RWPE2 (cell line): ENCODE data around the gene SLAMF1.
"Not testable (repeated sequence)": the region's sequence is repeated elsewhere in the genome, so short reads cannot be mapped to it uniquely, and the experiment has no call there.

ENCODE experiments used
- ATAC-seq: fragments of 200-7000 bp; cut with Tn5 transposase; 3 replicates; pipeline ENCODE4 v1.9.1; 2021; ENCODE audit warnings: low read depth
- DNase-seq: peaks from one replicate; pipeline ENCODE4 v3.0.0-alpha.2; 2020; ENCODE audit warnings: low spot score
- H3K27ac ChIP-seq: fragments of 450-650 bp; 2 replicates; pipeline ENCODE4 v1.5.1; 2017; ENCODE audit warnings: mild to moderate bottlenecking; ENCODE audit not compliant: poor library complexity, severe bottlenecking
- H3K27me3 ChIP-seq: fragments of 250-450 bp; sonication (Bioruptor Pico); 2 replicates; pipeline ENCODE4 v1.5.1; 2021; ENCODE audit warnings: mild to moderate bottlenecking, moderate library complexity; ENCODE audit not compliant: insufficient read depth, poor library complexity, severe bottlenecking
- H3K36me3 ChIP-seq: fragments of 250-450 bp; sonication (Bioruptor Pico); 2 replicates; pipeline ENCODE4 v1.5.1; 2020; ENCODE audit warnings: low read depth, mild to moderate bottlenecking, moderate library complexity
- H3K4me1 ChIP-seq: fragments of 250-450 bp; sonication (Bioruptor Pico); 2 replicates; pipeline ENCODE4 v1.5.1; 2021; ENCODE audit warnings: mild to moderate bottlenecking, moderate library complexity; ENCODE audit not compliant: insufficient read depth, poor library complexity, severe bottlenecking
- H3K4me3 ChIP-seq: fragments of 250-450 bp; sonication (Bioruptor Pico); 2 replicates; pipeline ENCODE4 v1.5.1; 2021; ENCODE audit warnings: mild to moderate bottlenecking, moderate library complexity; ENCODE audit not compliant: severe bottlenecking
- H3K9me3 ChIP-seq: fragments of 250-450 bp; sonication (Bioruptor Pico); 2 replicates; pipeline ENCODE4 v1.5.1; 2021; ENCODE audit warnings: mild to moderate bottlenecking, moderate library complexity; ENCODE audit not compliant: severe bottlenecking
- CTCF ChIP-seq: fragments of 450-650 bp; IDR thresholded peaks from one replicate; pipeline ENCODE4 v1.5.1; 2017; ENCODE audit warnings: mild to moderate bottlenecking, moderate library complexity; ENCODE audit not compliant: poor library complexity, severe bottlenecking

SLAMF1 gene

GRCh38 chr1:160567341-160567740, 79.5 kb downstream of the SLAMF1 start:
- DNase-seq = no peak
- Histone ChIP-seq H3K9me3 (no peaks in the 10 kb centered on the region), H3K4me3 (no peak overlapping the region), H3K4me1 (no peaks in the 10 kb centered on the region), H3K36me3 (no peaks in the 10 kb centered on the region), H3K27me3 (no peaks in the 10 kb centered on the region), H3K27ac (no peak overlapping the region)
- ATAC-seq = no peak
- no peak for TF ChIP-seq CTCF

DNA sequence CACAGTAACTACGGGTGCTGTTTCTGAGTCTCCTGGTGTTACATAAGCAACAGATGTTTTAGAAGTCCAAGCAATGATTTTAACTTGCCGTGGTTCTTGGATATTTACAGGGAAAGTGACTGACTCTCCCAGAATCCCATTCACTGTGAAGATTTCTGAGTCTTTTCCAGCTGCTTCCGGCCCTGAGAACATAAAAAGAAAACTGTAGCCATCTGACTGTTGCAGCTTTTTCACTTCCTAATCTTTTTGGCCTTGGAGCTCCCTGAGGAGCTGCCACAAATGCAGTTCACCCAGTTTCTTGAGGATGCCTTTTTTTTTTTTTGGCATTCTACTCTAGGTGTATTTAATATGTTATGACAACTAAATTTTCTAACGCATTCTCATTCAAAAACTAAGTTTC, 81.3 kb downstream of the SLAMF1 start:
- H3K9me3 ChIP-seq = no peaks in the 10 kb centered on the region
- H3K4me3 ChIP-seq = no peak overlapping the region
- no peaks in the 10 kb centered on the region for H3K27me3 ChIP-seq
- no peak overlapping the region for H3K27ac ChIP-seq
- ATAC-seq (no peak), DNase-seq (no peak)
- no peaks in the 10 kb centered on the region for H3K36me3 ChIP-seq
- H3K4me1 ChIP-seq = no peaks in the 10 kb centered on the region
- TF ChIP-seq CTCF = no peak

DNA sequence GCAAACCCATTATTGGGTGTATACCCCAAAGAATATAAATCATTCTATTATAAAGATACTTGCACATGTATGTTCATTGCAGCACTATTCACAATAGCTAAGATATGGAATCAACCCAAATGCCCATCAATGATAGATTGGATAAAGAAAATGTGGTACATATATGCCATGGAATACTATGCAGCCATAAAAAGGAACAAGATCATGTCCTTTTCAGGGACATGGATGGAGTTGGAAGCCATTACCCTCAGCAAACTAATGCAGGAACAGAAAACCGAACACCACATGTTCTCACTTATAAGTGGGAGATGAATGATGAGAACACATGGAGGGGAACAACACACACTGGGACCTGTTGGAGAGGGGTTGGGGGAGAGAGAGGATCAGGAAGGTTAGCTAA, 83.6 kb downstream of the SLAMF1 start:
- not testable (repeated sequence) for H3K9me3 ChIP-seq, H3K27ac ChIP-seq, H3K4me3 ChIP-seq, ATAC-seq, H3K4me1 ChIP-seq, H3K36me3 ChIP-seq, DNase-seq
- peaks cover 11% of the 10 kb centered on the region for H3K27me3 ChIP-seq

DNA sequence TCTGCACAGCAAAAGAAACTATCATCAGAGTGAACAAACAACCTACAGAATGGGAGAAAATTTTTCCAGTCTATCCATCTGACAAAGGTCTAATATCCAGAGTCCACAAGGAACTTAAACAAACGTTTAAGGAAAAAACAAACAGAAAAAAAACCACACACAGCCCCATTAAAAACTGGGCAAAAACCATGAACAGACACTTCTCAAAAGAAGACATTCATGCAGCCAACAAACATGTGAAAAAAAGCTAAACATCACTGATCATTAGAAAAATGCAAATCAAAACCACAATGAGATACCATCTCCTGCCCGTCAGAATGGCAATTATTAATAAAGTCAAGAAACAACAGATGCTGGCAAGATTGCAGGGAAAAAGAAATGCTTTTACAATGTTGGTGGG, 84.1 kb downstream of the SLAMF1 start:
- not testable (repeated sequence) for H3K27ac ChIP-seq, H3K4me3 ChIP-seq, H3K36me3 ChIP-seq, DNase-seq, H3K9me3 ChIP-seq, H3K4me1 ChIP-seq, ATAC-seq
- H3K27me3 ChIP-seq = peaks cover 11% of the 10 kb centered on the region

GRCh38 chr1:160560806-160561205, 86.0 kb downstream of the SLAMF1 start:
- Histone ChIP-seq H3K4me1 (no peaks in the 10 kb centered on the region), H3K36me3 (no peaks in the 10 kb centered on the region), H3K27me3 (peaks cover 11% of the 10 kb centered on the region), H3K9me3 (no peaks in the 10 kb centered on the region), H3K27ac (no peak overlapping the region), H3K4me3 (no peak overlapping the region)
- TF ChIP-seq CTCF = no peak
- DNase-seq = no peak
- ATAC-seq = no peak

DNA sequence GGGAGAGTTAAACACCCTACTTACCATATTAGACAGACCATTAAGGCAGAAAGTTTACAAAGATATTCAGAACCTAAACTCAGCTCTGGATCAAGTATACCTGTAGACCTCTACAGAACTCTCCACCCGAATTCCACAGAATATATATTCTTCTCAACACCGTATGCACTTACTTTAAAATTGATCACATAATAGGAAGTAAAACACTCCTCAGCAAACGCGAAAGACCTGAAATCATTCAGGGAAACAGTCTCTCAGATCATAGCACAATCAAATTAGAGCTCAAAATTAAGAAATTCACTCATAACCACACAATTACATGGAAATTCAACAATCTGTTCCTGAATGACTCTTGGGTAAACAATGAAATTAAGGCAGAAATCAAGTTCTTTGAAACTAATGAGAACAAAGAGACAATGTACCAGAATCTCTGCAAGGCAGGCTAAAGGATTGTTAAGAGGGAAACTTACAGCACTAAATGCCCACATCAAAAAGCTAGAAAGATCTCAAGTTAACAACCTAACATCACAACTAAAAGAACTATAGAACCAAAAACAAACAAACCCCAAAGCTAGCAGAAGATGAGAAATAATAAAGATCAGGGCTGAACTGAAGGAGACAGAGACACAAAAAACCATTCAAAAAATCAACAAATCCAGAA, 86.7 kb downstream of the SLAMF1 start:
- ATAC-seq = no peak
- no peak for DNase-seq
- no peak for TF ChIP-seq CTCF
- Histone ChIP-seq H3K9me3 (no peaks in the 10 kb centered on the region), H3K27ac (no peak overlapping the region), H3K4me3 (no peak overlapping the region), H3K27me3 (peaks cover 11% of the 10 kb centered on the region), H3K4me1 (no peaks in the 10 kb centered on the region), H3K36me3 (no peaks in the 10 kb centered on the region)

GRCh38 chr1:160559437-160559836, 87.4 kb downstream of the SLAMF1 start:
- H3K9me3 ChIP-seq, DNase-seq, H3K36me3 ChIP-seq, H3K4me3 ChIP-seq, H3K4me1 ChIP-seq, ATAC-seq, H3K27ac ChIP-seq: not testable (repeated sequence)
- peaks cover 11% of the 10 kb centered on the region for H3K27me3 ChIP-seq
